Endothelial cell of umbilical vein (primary cell): ENCODE data around the gene SLC1A7. TPM values are rescaled to one million over a fixed set of nuclear protein-coding genes. Genes with fewer than 3 reads are reported as not detected.

Source experiments
- BruUV-seq: library from RNA; stranded (reverse); fragments of 400-500 nt; replicated peaks from 2 replicates; lab custom pipeline; 2021; lab: Mats Ljungman, UMichigan
- CTCF ChIA-PET: fragments of 300-600, 350-600 bp; sonication (Branson Sonifier 250); formaldehyde crosslinking; loops from one replicate; lab custom pipeline; 2021; ENCODE audit warnings: antibody characterized with exemption, inconsistent platforms; lab: Charles Lee
- POLR2A ChIA-PET: fragments of 300-600, 350-600 bp; sonication (Branson Sonifier 250); formaldehyde crosslinking; loops from one replicate; lab custom pipeline; 2021; ENCODE audit warnings: antibody characterized with exemption, inconsistent platforms; lab: Charles Lee
- DNase-seq: peaks from one replicate; pipeline ENCODE4 v3.0.0-alpha.2; 2011; ENCODE audit warnings: low read depth, low spot score
- FAIRE-seq: peaks from 2 replicates; lab custom pipeline; 2011; peaks lifted over from hg19 to GRCh38; lab: Jason Lieb, UNC
- H2AFZ ChIP-seq: 2 replicates; pipeline ENCODE4 v1.6.0; 2012; ENCODE audit warnings: low read depth, low read length, control low read depth, inconsistent platforms
- H3K27ac ChIP-seq: 2 replicates; pipeline ENCODE4 v1.5.1; 2011; ENCODE audit warnings: low read depth, mild to moderate bottlenecking, control low read depth, low read length, moderate library complexity; ENCODE audit not compliant: insufficient read depth
- H3K27me3 ChIP-seq, 2 experiments: 2 replicates each; pipeline versions ENCODE4 v1.6.0 to v1.6.1; 2011; ENCODE audit warnings: low read length in 2 of 2, mixed read lengths in 1 of 2; ENCODE audit not compliant: control insufficient read depth in 2 of 2, insufficient read depth in 2 of 2
- H3K36me3 ChIP-seq, 2 experiments: 2 replicates in 1 of 2; 3 replicates in 1 of 2; pipeline ENCODE4 v1.5.1; 2011; ENCODE audit warnings: low read length in 2 of 2, mild to moderate bottlenecking in 1 of 2, moderate library complexity in 1 of 2; ENCODE audit not compliant: control insufficient read depth in 2 of 2, insufficient read depth in 2 of 2; ENCODE audit errors: extremely low read depth in 1 of 2
- H3K4me1 ChIP-seq: 3 replicates; pipeline ENCODE4 v1.5.1; 2011; ENCODE audit warnings: mild to moderate bottlenecking, low read length; ENCODE audit not compliant: control insufficient read depth, insufficient read depth; ENCODE audit errors: extremely low read depth
- H3K4me2 ChIP-seq: 2 replicates; pipeline ENCODE4 v1.6.1; 2011; ENCODE audit warnings: low read length, control low read depth, mixed read lengths; ENCODE audit not compliant: insufficient read depth
- H3K4me3 ChIP-seq, 3 experiments: fragments of 200-600 bp in 1 of 3; sonication (generic), shearing (Covaris generic) in 1 of 3; replicated peaks in 1 of 3; 2 replicates each; pipeline ENCODE4 v1.5.1; 2011 to 2016; ENCODE audit warnings: control low read depth in 3 of 3, low read length in 3 of 3, mild to moderate bottlenecking in 2 of 3, inconsistent platforms in 1 of 3, low read depth in 1 of 3, moderate library complexity in 1 of 3; ENCODE audit not compliant: insufficient read depth in 1 of 3
- H3K79me2 ChIP-seq: 2 replicates; pipeline ENCODE4 v1.6.0; 2012; ENCODE audit warnings: low read length, inconsistent platforms; ENCODE audit not compliant: control insufficient read depth, insufficient read depth
- H3K9ac ChIP-seq: replicated peaks from 2 replicates; pipeline ENCODE3; 2011; ENCODE audit warnings: low read length, control low read depth; ENCODE audit not compliant: insufficient read depth; ENCODE audit errors: extremely low read depth
- H3K9me1 ChIP-seq: replicated peaks from 3 replicates; pipeline ENCODE4 v1.6.0; 2011; ENCODE audit warnings: mild to moderate bottlenecking, low read length; ENCODE audit not compliant: control insufficient read depth, insufficient read depth; ENCODE audit errors: extremely low read depth
- H3K9me3 ChIP-seq: replicated peaks from 2 replicates; pipeline ENCODE4 v1.5.1; 2012; ENCODE audit warnings: low read length, inconsistent platforms; ENCODE audit not compliant: control insufficient read depth, insufficient read depth
- H4K20me1 ChIP-seq: replicated peaks from 2 replicates; pipeline ENCODE3; 2011; ENCODE audit warnings: mild to moderate bottlenecking, low read length; ENCODE audit not compliant: control insufficient read depth, insufficient read depth; ENCODE audit errors: extremely low read depth
- FOS ChIP-seq: IDR thresholded peaks from 2 replicates; pipeline ENCODE4 v1.6.1; 2011; ENCODE audit warnings: mild to moderate bottlenecking, low read length, moderate library complexity, borderline replicate concordance; ENCODE audit not compliant: insufficient read depth
- GATA2 ChIP-seq: IDR thresholded peaks from 2 replicates; pipeline ENCODE4 v1.7.0; 2011; ENCODE audit warnings: low read depth, mild to moderate bottlenecking, moderate library complexity, mixed read lengths, low read length; ENCODE audit not compliant: insufficient read length, insufficient read depth
- JUN ChIP-seq: IDR thresholded peaks from 2 replicates; pipeline ENCODE4 v1.6.1; 2011; ENCODE audit warnings: borderline replicate concordance, low read depth; ENCODE audit not compliant: insufficient read length, insufficient read depth
- MYC ChIP-seq: IDR thresholded peaks from one replicate; pipeline ENCODE4 v1.6.1; 2011; ENCODE audit warnings: mild to moderate bottlenecking, low read depth, low read length
- POLR2A ChIP-seq: IDR thresholded peaks from 2 replicates; pipeline ENCODE4 v1.6.1; 2012; ENCODE audit warnings: low read depth, mild to moderate bottlenecking, control low read depth, low read length
- dilution Hi-C: fragments of 300-500 bp; cut with MboI; formaldehyde crosslinking; loops from one replicate; pipeline ENCODE4 v1.15.0; 2019; ENCODE audit warnings: low sequenced_read_pairs; ENCODE audit not compliant: extremely low pct_ligation_motif_present
- intact Hi-C: fragments of 100-400 bp; cut with micrococcal nuclease; formaldehyde crosslinking; loops from one replicate; pipeline ENCODE4 v1.10.0; 2022
- polyA plus RNA-seq, 4 experiments: library from polyadenylated mRNA; depleted of rRNA in 3 of 4; stranded (reverse) in 3 of 4; unstranded in 1 of 4; fragments of >200 nt; gene quantifications; 2 replicates each; pipeline versions ENCODE4 v1.2.1 to v1.2.3, GENCODE V29; 2011 to 2012; ENCODE audit warnings: missing spikeins in 1 of 4
- total RNA-seq: library from RNA; stranded (reverse); gene quantifications from 2 replicates; pipeline ENCODE4 v1.2.3, GENCODE V29; 2021
- TF ChIP-seq, protein P1 (sequence below): IDR thresholded peaks from 2 replicates; pipeline ENCODE4 v1.6.1; 2011; ENCODE audit not compliant: insufficient read depth, insufficient read length

SLC1A7 gene
- total and polyA plus RNA-seq, 2 donors (not counting 3 experiments of a cell fraction or from before 2014, with no cell fraction given): not detected

DNA sequence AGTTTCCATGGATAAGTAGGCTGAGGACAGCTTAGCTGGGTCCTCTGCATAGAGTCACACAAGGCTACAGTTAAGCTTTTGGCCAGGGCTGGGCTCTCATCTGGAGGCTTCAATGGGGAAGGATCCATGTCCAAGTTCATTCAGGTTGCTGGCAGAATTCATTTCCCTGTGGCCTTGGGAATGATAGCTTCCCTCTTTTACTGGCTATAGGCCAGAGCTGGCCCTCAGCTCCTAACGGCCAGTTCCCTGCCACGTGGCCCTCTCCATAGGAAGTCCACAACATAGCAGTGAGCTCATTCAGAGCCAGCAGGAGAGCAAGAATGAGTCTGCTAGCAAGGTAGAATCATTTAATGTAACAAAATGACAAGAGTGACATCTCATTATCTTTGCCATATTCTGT, 95.5 kb downstream of the SLC1A7 start:
- Histone ChIP-seq H4K20me1 (no peaks in the 10 kb centered on the region), H3K27ac (peak overlapping the region; percentile 95), H3K9me1 (no peaks in the 10 kb centered on the region), H3K27me3 (no peaks in the 10 kb centered on the region), H3K4me1 (peaks cover 46% of the 10 kb centered on the region), H3K4me3 (no peak overlapping the region), H3K9ac (peak overlapping the region; percentile 42), H3K4me2 (peak overlapping the region; percentile 67), H3K9me3 (no peaks in the 10 kb centered on the region), H3K79me2 (no peaks in the 10 kb centered on the region), H2AFZ (peak overlapping the region; percentile 72), H3K36me3 (peaks cover 0 to 3% of the 10 kb centered on the region in 2 experiments)
- FAIRE-seq (peak; percentile 89), DNase-seq (peak; percentile 91)
- ChIA-PET CTCF (interaction anchor here (0.6 to 1.9 kb wide), 8 partner anchors 11 to 205 kb away, joined by 3 to 6 read pairs (median 4); partner anchors contain the start of gene ZYG11A), POLR2A (interaction anchor here (0.7 kb wide), 1 partner anchor 13 kb away, joined by 4 read pairs; no protein-coding TSS in a partner anchor)
- TF ChIP-seq POLR2A (no peak), JUN (peak; percentile 8), MYC (peak; percentile 92), GATA2 (no peak)
- TF ChIP-seq, protein P1, sequence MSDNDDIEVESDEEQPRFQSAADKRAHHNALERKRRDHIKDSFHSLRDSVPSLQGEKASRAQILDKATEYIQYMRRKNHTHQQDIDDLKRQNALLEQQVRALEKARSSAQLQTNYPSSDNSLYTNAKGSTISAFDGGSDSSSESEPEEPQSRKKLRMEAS: peak; percentile 88
- dilution Hi-C loops (no loop called here), intact Hi-C loops (loop anchor here (1.0 to 5.0 kb wide), 3 partner anchors 15 to 345 kb away; partner anchors contain the start of gene PODN)
- BruUV-seq: no TSS peak

DNA sequence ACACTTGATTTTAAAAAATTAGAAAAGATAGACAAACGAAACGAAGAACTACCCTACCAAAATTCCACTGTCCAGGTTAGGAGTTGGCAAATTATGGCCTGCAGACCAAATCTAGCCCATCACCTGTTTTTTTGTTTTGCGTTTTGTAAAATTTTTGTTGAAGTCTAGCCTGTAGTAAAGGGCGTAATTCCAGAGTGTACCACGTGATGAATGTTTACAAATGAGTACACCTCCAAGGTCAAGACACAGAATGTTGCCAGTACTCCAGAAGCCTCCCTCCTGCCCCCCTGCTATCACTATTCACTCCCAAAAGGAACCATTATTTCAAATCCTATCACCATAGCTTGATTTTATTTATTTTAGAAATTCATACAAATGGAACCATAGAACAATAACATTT, 97.5 kb downstream of the SLC1A7 start:
- intact Hi-C loops: loop anchor here (5.0 kb wide), 1 partner anchor 343 kb away; no protein-coding TSS in a partner anchor
- TF ChIP-seq MYC (no peak), FOS (no peak)
- BruUV-seq: no TSS peak

More for the DNA sequence above, 97.5 kb downstream of the SLC1A7 start:
- POLR2A ChIA-PET: no interaction called here
- no peaks in the 10 kb centered on the region for H3K79me2 ChIP-seq
- H3K9me1 ChIP-seq: no peaks in the 10 kb centered on the region
- no peak overlapping the region for H3K9ac ChIP-seq
- H3K9me3 ChIP-seq: no peaks in the 10 kb centered on the region
- H2AFZ ChIP-seq: no peak overlapping the region
- no peaks in the 10 kb centered on the region for H3K27me3 ChIP-seq
- no peak for FAIRE-seq
- H3K4me3 ChIP-seq: no peak overlapping the region
- H3K4me1 ChIP-seq: peaks cover 39% of the 10 kb centered on the region
- peaks cover under 1 to 3% of the 10 kb centered on the region in 2 experiments for H3K36me3 ChIP-seq
- H3K4me2 ChIP-seq: no peak overlapping the region
- dilution Hi-C loops: no loop called here
- H3K27ac ChIP-seq: no peak overlapping the region
- no peak for DNase-seq
- no peaks in the 10 kb centered on the region for H4K20me1 ChIP-seq
- CTCF ChIA-PET: no interaction called here
